SK-N-SH (cell line): ENCODE data around the gene TNS4. TPM values are rescaled to one million over a fixed set of nuclear protein-coding genes. Genes with fewer than 3 reads are reported as not detected.

ENCODE experiments used
- CTCF ChIA-PET: fragments of 300-600, 350-600 bp; formaldehyde crosslinking; extraction: SDS; loops from one replicate; lab custom pipeline; 2021; lab: Yijun Ruan, JAX
- POLR2A ChIA-PET: fragments of 350-600 bp; sonication (Branson Sonifier 250); formaldehyde crosslinking; extraction: SDS; loops from one replicate; lab custom pipeline; 2020; ENCODE audit warnings: antibody characterized with exemption, inconsistent platforms; lab: Yijun Ruan, JAX
- DNase-seq: peaks from one replicate; pipeline ENCODE4 v3.0.0; 2012
- H2AFZ ChIP-seq: fragments of 200-600 bp; sonication (generic); 2 replicates; pipeline ENCODE4 v1.8.1; 2016; ENCODE audit warnings: antibody characterized with exemption, mild to moderate bottlenecking, low read depth
- H3F3A ChIP-seq: fragments of 200-600 bp; sonication (generic); replicated peaks from 2 replicates; pipeline ENCODE3; 2016; ENCODE audit warnings: antibody characterized with exemption, mild to moderate bottlenecking; ENCODE audit not compliant: insufficient read depth
- H3K27ac ChIP-seq, 2 experiments: fragments of 200-500 bp in 1 of 2; fragments of 200-600 bp in 1 of 2; sonication (Bioruptor generic) in 1 of 2; sonication (generic), shearing (Covaris generic) in 1 of 2; 2 replicates each; pipeline versions ENCODE4 v1.5.1 to v1.6.1; 2014 to 2016; ENCODE audit warnings: low read depth in 2 of 2, inconsistent platforms in 1 of 2, low read length in 1 of 2, mild to moderate bottlenecking in 1 of 2, mixed read lengths in 1 of 2
- H3K27me3 ChIP-seq: fragments of 200-600 bp; sonication (generic), shearing (Covaris generic); 2 replicates; pipeline ENCODE4 v1.6.1; 2016; ENCODE audit warnings: mixed run types; ENCODE audit not compliant: insufficient read depth
- H3K36me3 ChIP-seq, 2 experiments: fragments of 200-500 bp in 1 of 2; fragments of 200-600 bp in 1 of 2; sonication (Bioruptor generic) in 1 of 2; sonication (generic) in 1 of 2; replicated peaks in 1 of 2; 2 replicates each; pipeline versions ENCODE3 to v1.5.1; 2014 to 2016; ENCODE audit warnings: low read length in 1 of 2, mild to moderate bottlenecking in 1 of 2; ENCODE audit not compliant: insufficient read depth in 2 of 2, control insufficient read depth in 1 of 2
- H3K4me1 ChIP-seq, 2 experiments: fragments of 200-500 bp in 1 of 2; fragments of 200-600 bp in 1 of 2; sonication (Bioruptor generic) in 1 of 2; sonication (generic), shearing (Covaris generic) in 1 of 2; 2 replicates each; pipeline versions ENCODE4 v1.5.1 to v1.6.1; 2014 to 2016; ENCODE audit warnings: low read depth in 1 of 2, low read length in 1 of 2, mixed run types in 1 of 2; ENCODE audit not compliant: insufficient read depth in 2 of 2, control insufficient read depth in 1 of 2
- H3K4me2 ChIP-seq: fragments of 200-600 bp; sonication (generic), shearing (Covaris generic); 2 replicates; pipeline ENCODE4 v1.6.1; 2017; ENCODE audit warnings: mixed run types
- H3K4me3 ChIP-seq, 2 experiments: fragments of 200-500 bp in 1 of 2; fragments of 200-600 bp in 1 of 2; sonication (Bioruptor generic) in 1 of 2; sonication (generic), shearing (Covaris generic) in 1 of 2; 2 replicates each; pipeline versions ENCODE4 v1.5.1 to v1.8.1; 2014 to 2016; ENCODE audit warnings: low read depth in 2 of 2, inconsistent platforms in 1 of 2, low read length in 1 of 2, mild to moderate bottlenecking in 1 of 2, mixed read lengths in 1 of 2, moderate library complexity in 1 of 2
- H3K79me2 ChIP-seq: fragments of 200-600 bp; sonication (generic); 2 replicates; pipeline ENCODE4 v1.8.1; 2017; ENCODE audit warnings: mild to moderate bottlenecking; ENCODE audit not compliant: insufficient read depth
- H3K9ac ChIP-seq: fragments of 200-600 bp; sonication (generic); 2 replicates; pipeline ENCODE4 v1.6.1; 2017; ENCODE audit warnings: mixed run types
- H3K9me2 ChIP-seq: fragments of 200-600 bp; sonication (generic); 2 replicates; pipeline ENCODE4 v1.6.1; 2017; ENCODE audit warnings: mixed run types
- H3K9me3 ChIP-seq: fragments of 200-600 bp; sonication (generic); 2 replicates; pipeline ENCODE4 v1.6.1; 2017; ENCODE audit warnings: mixed run types, mild to moderate bottlenecking, moderate library complexity
- H4K20me1 ChIP-seq: fragments of 200-600 bp; sonication (generic); 2 replicates; pipeline ENCODE4 v1.6.1; 2017; ENCODE audit warnings: mild to moderate bottlenecking, mixed run types; ENCODE audit not compliant: insufficient read depth
- CHD2 ChIP-seq: fragments of 150-350 bp; IDR thresholded peaks from 2 replicates; pipeline ENCODE4 v1.6.1; 2018; ENCODE audit warnings: low read length; ENCODE audit not compliant: partially characterized antibody
- ELF1 ChIP-seq: IDR thresholded peaks from 2 replicates; pipeline ENCODE4 v1.4.0; 2012
- EZH2phosphoT487 ChIP-seq: fragments of 200-600 bp; sonication (generic); IDR thresholded peaks from 2 replicates; pipeline ENCODE4 v1.6.1; 2017; ENCODE audit warnings: low read depth, mixed run types, mild to moderate bottlenecking, antibody characterized with exemption, moderate library complexity, borderline replicate concordance
- FOSL2 ChIP-seq: IDR thresholded peaks from 2 replicates; pipeline ENCODE4 v1.4.0; 2012; ENCODE audit warnings: low read depth, mild to moderate bottlenecking, moderate library complexity, borderline replicate concordance
- FOXM1 ChIP-seq: IDR thresholded peaks from 2 replicates; pipeline ENCODE4 v1.4.0; 2012; ENCODE audit warnings: low read depth, mild to moderate bottlenecking
- GABPA ChIP-seq: IDR thresholded peaks from 2 replicates; pipeline ENCODE4 v1.4.0; 2012; ENCODE audit warnings: low read depth, mild to moderate bottlenecking
- GATA2 ChIP-seq: sonication (generic); formaldehyde crosslinking; IDR thresholded peaks from 2 replicates; pipeline ENCODE4 v1.5.0; 2020; ENCODE audit warnings: mild to moderate bottlenecking, missing genetic modification reagents
- NRF1 ChIP-seq: IDR thresholded peaks from 2 replicates; pipeline ENCODE4 v1.6.1; 2012; ENCODE audit warnings: low read depth, mild to moderate bottlenecking, low read length
- RAD21 ChIP-seq: IDR thresholded peaks from 2 replicates; pipeline ENCODE4 v1.6.1; 2012; ENCODE audit warnings: mild to moderate bottlenecking, low read length
- RFX5 ChIP-seq: IDR thresholded peaks from 2 replicates; pipeline ENCODE4 v1.6.1; 2012; ENCODE audit warnings: mild to moderate bottlenecking, improper control_type of control experiment, low read length
- RXRA ChIP-seq: IDR thresholded peaks from 2 replicates; pipeline ENCODE4 v1.4.0; 2012; ENCODE audit warnings: low read depth, mild to moderate bottlenecking, borderline replicate concordance
- SMC3 ChIP-seq: IDR thresholded peaks from 2 replicates; pipeline ENCODE4 v1.6.1; 2012; ENCODE audit warnings: low read depth, low read length, improper control_type of control experiment
- TCF12 ChIP-seq: IDR thresholded peaks from 2 replicates; pipeline ENCODE4 v1.4.0; 2012
- TEAD4 ChIP-seq: IDR thresholded peaks from 2 replicates; pipeline ENCODE4 v1.4.0; 2012; ENCODE audit warnings: mild to moderate bottlenecking, borderline replicate concordance; ENCODE audit not compliant: insufficient read depth
- YY1 ChIP-seq: IDR thresholded peaks from 2 replicates; pipeline ENCODE4 v1.4.0; 2012; ENCODE audit warnings: low read depth, mild to moderate bottlenecking
- WGBS: methylation state at CpG from one replicate; pipeline ENCODE4 v1.1.6; 2017; ENCODE audit warnings: low lambda C conversion rate; 5-methylcytosine and 5-hydroxymethylcytosine counted together
- polyA plus RNA-seq, 3 experiments: library from polyadenylated mRNA; depleted of rRNA; stranded (reverse); fragments of >200 nt; gene quantifications; 2 replicates each; pipeline ENCODE4 v1.2.3, GENCODE V29; 2012
- TF ChIP-seq, protein P1 (sequence below): IDR thresholded peaks from 2 replicates; pipeline ENCODE4; 2012
- TF ChIP-seq, protein P2 (sequence below): fragments of 150-350 bp; IDR thresholded peaks from 2 replicates; pipeline ENCODE4 v1.6.1; 2016; ENCODE audit warnings: mild to moderate bottlenecking, low read depth, low read length
- TF ChIP-seq, protein P3 (sequence below): fragments of 150-350 bp; IDR thresholded peaks from 2 replicates; pipeline ENCODE4 v1.6.1; 2017; ENCODE audit warnings: antibody characterized with exemption, low read length, low read depth, borderline replicate concordance
- TF ChIP-seq, protein P4 (sequence below): IDR thresholded peaks from 2 replicates; pipeline ENCODE4 v1.4.0; 2012; ENCODE audit warnings: low read depth

TNS4 gene
- polyA plus RNA-seq, 1 of the 3 experiments (the other 2 are of a cell fraction) = not detected

DNA sequence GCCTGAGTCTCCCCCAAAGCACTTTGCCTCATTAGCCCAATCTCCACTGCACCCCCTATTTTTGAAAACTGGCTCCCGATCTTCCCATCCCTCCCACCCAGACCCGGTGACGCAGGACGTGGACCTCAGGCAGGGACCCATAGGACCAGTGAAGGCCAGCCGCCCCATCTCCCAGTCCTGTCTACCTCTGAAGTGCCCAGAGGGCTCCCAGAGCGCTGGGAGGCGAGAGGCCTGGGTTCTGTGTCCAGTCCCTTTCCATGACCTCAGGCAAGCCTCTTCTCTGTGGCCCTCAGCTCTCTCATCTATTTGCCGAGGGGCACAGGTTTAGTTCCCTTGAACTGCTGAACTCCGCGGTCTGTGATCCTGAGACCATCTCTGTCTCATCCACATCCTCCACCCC lies 714 bp downstream of the TNS4 start:
- no peaks in the 10 kb centered on the region for H3K79me2 ChIP-seq
- H3K4me1 ChIP-seq = peaks cover 5 to 11% of the 10 kb centered on the region in 2 experiments; a peak in 1 of 4 replicates
- H3K9me2 ChIP-seq = no peaks in the 10 kb centered on the region
- H3F3A ChIP-seq = peaks cover 6% of the 10 kb centered on the region
- ChIA-PET POLR2A (interaction anchor here (2.3 kb wide), 1 partner anchor 10 kb away, joined by 11 read pairs; no protein-coding TSS in a partner anchor), CTCF (interaction anchor here (1.6 to 3.6 kb wide), 4 partner anchors 11 to 32 kb away, joined by 5 to 37 read pairs (median 10); no protein-coding TSS in a partner anchor)
- H3K4me3 ChIP-seq = no peak overlapping the region
- no peak overlapping the region for H2AFZ ChIP-seq
- WGBS = 94% methylated on average over 10 of the region's 10 CpGs
- no peak overlapping the region for H3K9ac ChIP-seq
- no peaks in the 10 kb centered on the region for H3K27me3 ChIP-seq
- no peak for DNase-seq
- no peak for TF ChIP-seq SMC3
- no peak for TF ChIP-seq RFX5
- no peak for TF ChIP-seq FOXM1
- no peak for TF ChIP-seq TEAD4
- TF ChIP-seq RXRA = no peak
- TF ChIP-seq, protein P1, sequence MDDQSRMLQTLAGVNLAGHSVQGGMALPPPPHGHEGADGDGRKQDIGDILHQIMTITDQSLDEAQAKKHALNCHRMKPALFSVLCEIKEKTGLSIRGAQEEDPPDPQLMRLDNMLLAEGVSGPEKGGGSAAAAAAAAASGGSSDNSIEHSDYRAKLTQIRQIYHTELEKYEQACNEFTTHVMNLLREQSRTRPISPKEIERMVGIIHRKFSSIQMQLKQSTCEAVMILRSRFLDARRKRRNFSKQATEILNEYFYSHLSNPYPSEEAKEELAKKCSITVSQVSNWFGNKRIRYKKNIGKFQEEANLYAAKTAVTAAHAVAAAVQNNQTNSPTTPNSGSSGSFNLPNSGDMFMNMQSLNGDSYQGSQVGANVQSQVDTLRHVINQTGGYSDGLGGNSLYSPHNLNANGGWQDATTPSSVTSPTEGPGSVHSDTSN = no peak
- TF ChIP-seq, protein P2, sequence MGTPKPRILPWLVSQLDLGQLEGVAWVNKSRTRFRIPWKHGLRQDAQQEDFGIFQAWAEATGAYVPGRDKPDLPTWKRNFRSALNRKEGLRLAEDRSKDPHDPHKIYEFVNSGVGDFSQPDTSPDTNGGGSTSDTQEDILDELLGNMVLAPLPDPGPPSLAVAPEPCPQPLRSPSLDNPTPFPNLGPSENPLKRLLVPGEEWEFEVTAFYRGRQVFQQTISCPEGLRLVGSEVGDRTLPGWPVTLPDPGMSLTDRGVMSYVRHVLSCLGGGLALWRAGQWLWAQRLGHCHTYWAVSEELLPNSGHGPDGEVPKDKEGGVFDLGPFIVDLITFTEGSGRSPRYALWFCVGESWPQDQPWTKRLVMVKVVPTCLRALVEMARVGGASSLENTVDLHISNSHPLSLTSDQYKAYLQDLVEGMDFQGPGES = no peak
- no peak for TF ChIP-seq NRF1
- TF ChIP-seq GATA2 = no peak
- no peak for TF ChIP-seq RAD21
- TF ChIP-seq EZH2phosphoT487 = no peak
- TF ChIP-seq, protein P3, sequence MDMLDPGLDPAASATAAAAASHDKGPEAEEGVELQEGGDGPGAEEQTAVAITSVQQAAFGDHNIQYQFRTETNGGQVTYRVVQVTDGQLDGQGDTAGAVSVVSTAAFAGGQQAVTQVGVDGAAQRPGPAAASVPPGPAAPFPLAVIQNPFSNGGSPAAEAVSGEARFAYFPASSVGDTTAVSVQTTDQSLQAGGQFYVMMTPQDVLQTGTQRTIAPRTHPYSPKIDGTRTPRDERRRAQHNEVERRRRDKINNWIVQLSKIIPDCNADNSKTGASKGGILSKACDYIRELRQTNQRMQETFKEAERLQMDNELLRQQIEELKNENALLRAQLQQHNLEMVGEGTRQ = no peak
- TF ChIP-seq TCF12 = no peak
- TF ChIP-seq GABPA = no peak
- no peak for TF ChIP-seq YY1
- TF ChIP-seq FOSL2 = no peak
- TF ChIP-seq CHD2 = no peak
- no peak for TF ChIP-seq ELF1
- TF ChIP-seq, protein P4, sequence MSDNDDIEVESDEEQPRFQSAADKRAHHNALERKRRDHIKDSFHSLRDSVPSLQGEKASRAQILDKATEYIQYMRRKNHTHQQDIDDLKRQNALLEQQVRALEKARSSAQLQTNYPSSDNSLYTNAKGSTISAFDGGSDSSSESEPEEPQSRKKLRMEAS = no peak
- H3K27ac ChIP-seq = no peak overlapping the region
- H3K4me2 ChIP-seq = no peak overlapping the region
- H4K20me1 ChIP-seq = no peaks in the 10 kb centered on the region
- H3K36me3 ChIP-seq = no peaks in the 10 kb centered on the region
- H3K9me3 ChIP-seq = no peaks in the 10 kb centered on the region
